Liver (tissue), 3 donors: Measurements from ENCODE around the gene NR1I3.

ENCODE experiments used
- GABPA ChIP-seq, 2 donors: IDR thresholded peaks in 1 of 2; conservative IDR thresholded peaks in 1 of 2; 2 replicates each; pipeline ENCODE4 v1.6.1; 2016; ENCODE audit warnings: antibody characterized with exemption in 2 of 2, mild to moderate bottlenecking in 1 of 2, moderate library complexity in 1 of 2
- JUND ChIP-seq, 2 donors: IDR thresholded peaks; 2 replicates each; pipeline ENCODE4 v1.6.1; 2016; ENCODE audit warnings: antibody characterized with exemption in 2 of 2
- RAD21 ChIP-seq, 2 donors: IDR thresholded peaks; 2 replicates each; pipeline ENCODE4 v1.6.1; 2016; ENCODE audit warnings: antibody characterized with exemption in 2 of 2, mild to moderate bottlenecking in 2 of 2
- SP1 ChIP-seq: IDR thresholded peaks from 2 replicates; pipeline ENCODE4 v1.6.1; 2018; ENCODE audit warnings: antibody characterized with exemption, mild to moderate bottlenecking
- TAF1 ChIP-seq: conservative IDR thresholded peaks from 2 replicates; pipeline ENCODE4 v1.6.1; 2016; ENCODE audit warnings: antibody characterized with exemption, mild to moderate bottlenecking
- ZBTB33 ChIP-seq: IDR thresholded peaks from 2 replicates; pipeline ENCODE4 v1.6.1; 2016; ENCODE audit warnings: antibody characterized with exemption
- TF ChIP-seq, protein P1 (sequence below): fragments of 150-350 bp; IDR thresholded peaks from 2 replicates; pipeline ENCODE4 v1.5.1; 2017; ENCODE audit warnings: improper control_type of control experiment, low read depth, low read length; ENCODE audit not compliant: missing input control
- TF ChIP-seq, protein P2 (sequence below): IDR thresholded peaks from 2 replicates; pipeline ENCODE4 v1.6.1; 2016; ENCODE audit warnings: antibody characterized with exemption
- donor health status: healthy.
- donor health status: healthy.

DNA sequence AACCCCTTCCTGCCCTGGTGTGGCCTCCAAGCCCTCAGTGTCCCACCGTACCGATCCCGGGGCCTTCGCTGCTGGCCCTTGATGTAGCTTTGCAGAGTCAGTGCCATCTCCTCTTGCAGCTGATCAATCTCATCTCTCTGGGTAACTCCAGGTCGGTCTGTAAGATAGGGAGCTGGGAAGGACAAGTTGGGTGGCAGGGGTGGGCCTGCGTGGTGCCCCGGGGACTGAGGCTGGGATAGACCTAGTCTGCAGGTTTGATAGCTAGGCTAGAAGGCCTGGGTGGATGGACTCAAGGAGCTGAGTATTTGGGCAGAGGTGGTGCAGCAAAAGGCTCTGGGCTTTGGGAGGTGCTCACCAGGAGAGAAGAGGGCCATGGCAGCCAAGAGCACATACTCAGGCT, 7.2 kb downstream of the NR1I3 start:
- TF ChIP-seq GABPA (IDR thresholded peaks at IDR 0.05 in 1 of 2, conservative IDR thresholded peaks at IDR 0.05 in 1 of 2) (no peak), TAF1 (no peak), RAD21 (IDR thresholded peaks at IDR 0.05) (no peak), SP1 (no peak), ZBTB33 (no peak), JUND (IDR thresholded peaks at IDR 0.05) (no peak)
- TF ChIP-seq, protein P1, sequence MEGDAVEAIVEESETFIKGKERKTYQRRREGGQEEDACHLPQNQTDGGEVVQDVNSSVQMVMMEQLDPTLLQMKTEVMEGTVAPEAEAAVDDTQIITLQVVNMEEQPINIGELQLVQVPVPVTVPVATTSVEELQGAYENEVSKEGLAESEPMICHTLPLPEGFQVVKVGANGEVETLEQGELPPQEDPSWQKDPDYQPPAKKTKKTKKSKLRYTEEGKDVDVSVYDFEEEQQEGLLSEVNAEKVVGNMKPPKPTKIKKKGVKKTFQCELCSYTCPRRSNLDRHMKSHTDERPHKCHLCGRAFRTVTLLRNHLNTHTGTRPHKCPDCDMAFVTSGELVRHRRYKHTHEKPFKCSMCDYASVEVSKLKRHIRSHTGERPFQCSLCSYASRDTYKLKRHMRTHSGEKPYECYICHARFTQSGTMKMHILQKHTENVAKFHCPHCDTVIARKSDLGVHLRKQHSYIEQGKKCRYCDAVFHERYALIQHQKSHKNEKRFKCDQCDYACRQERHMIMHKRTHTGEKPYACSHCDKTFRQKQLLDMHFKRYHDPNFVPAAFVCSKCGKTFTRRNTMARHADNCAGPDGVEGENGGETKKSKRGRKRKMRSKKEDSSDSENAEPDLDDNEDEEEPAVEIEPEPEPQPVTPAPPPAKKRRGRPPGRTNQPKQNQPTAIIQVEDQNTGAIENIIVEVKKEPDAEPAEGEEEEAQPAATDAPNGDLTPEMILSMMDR = no peak
- TF ChIP-seq, protein P2, sequence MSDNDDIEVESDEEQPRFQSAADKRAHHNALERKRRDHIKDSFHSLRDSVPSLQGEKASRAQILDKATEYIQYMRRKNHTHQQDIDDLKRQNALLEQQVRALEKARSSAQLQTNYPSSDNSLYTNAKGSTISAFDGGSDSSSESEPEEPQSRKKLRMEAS = no peak
